H1 (cell line): ENCODE data around the gene NFYA. TPM values are rescaled to one million over a fixed set of nuclear protein-coding genes. Genes with fewer than 3 reads are reported as not detected.

Experiments used
- CTBP2 ChIP-seq: IDR thresholded peaks from 2 replicates; pipeline ENCODE4 v1.7.0; 2011; ENCODE audit warnings: borderline replicate concordance, mild to moderate bottlenecking, moderate library complexity, mixed read lengths, low read length; ENCODE audit not compliant: insufficient read depth, insufficient read length
- GABPA ChIP-seq: IDR thresholded peaks from 2 replicates; pipeline ENCODE4 v1.6.1; 2011; ENCODE audit warnings: mild to moderate bottlenecking, low read length, moderate library complexity, borderline replicate concordance; ENCODE audit not compliant: insufficient read depth
- POLR2A ChIP-seq, 2 experiments: IDR thresholded peaks; 1 replicate in 1 of 2; 2 replicates in 1 of 2; pipeline ENCODE4 v1.6.1; 2011; ENCODE audit warnings: low read depth in 2 of 2, low read length in 2 of 2, mild to moderate bottlenecking in 2 of 2; ENCODE audit errors: control extremely low read depth in 1 of 2
- polyA plus RNA-seq, 7 experiments: library from polyadenylated mRNA; depleted of rRNA in 3 of 7; stranded (reverse) in 5 of 7; unstranded in 2 of 7; fragments of >200 nt in 5 of 7; fragments of 200-250 nt in 2 of 7; gene quantifications; 1 replicate in 5 of 7; 2 replicates in 1 of 7; 4 replicates in 1 of 7; pipeline versions ENCODE4 v1.2.1 to v1.2.3, GENCODE V29; 2011 to 2013; ENCODE audit warnings: missing spikeins in 2 of 7, mixed read lengths in 2 of 7
- total RNA-seq: library from RNA; stranded (reverse); fragmentation: NEBNext Ultra II Directional; extraction: Animal tissue kit (Norgen Biotek cat#: 25700); gene quantifications from 2 replicates; pipeline ENCODE4 v1.2.1, GENCODE V29; 2021
- TF ChIP-seq, protein P1 (sequence below): fragments of 300-600 bp; sonication (generic); IDR thresholded peaks from 2 replicates; pipeline ENCODE4 v1.7.1; 2012; ENCODE audit warnings: low read length, moderate library complexity, mild to moderate bottlenecking, inconsistent platforms; ENCODE audit not compliant: insufficient replicate concordance
- TF ChIP-seq, protein P2 (sequence below): IDR thresholded peaks from 2 replicates; pipeline ENCODE4 v1.6.1; 2012; ENCODE audit warnings: low read length, inconsistent platforms
- TF ChIP-seq, protein P3 (sequence below): IDR thresholded peaks from 2 replicates; pipeline ENCODE4 v1.6.1; 2012; ENCODE audit warnings: inconsistent platforms
- TF ChIP-seq, protein P4 (sequence below): IDR thresholded peaks from 2 replicates; pipeline ENCODE4 v1.6.1; 2012; ENCODE audit warnings: inconsistent platforms

The NFYA gene
- total and polyA plus RNA-seq, 2 of the 8 experiments (the other 6 are each of a cell fraction or from before 2014, with no cell fraction given): 19.8 to 33.7 TPM

DNA sequence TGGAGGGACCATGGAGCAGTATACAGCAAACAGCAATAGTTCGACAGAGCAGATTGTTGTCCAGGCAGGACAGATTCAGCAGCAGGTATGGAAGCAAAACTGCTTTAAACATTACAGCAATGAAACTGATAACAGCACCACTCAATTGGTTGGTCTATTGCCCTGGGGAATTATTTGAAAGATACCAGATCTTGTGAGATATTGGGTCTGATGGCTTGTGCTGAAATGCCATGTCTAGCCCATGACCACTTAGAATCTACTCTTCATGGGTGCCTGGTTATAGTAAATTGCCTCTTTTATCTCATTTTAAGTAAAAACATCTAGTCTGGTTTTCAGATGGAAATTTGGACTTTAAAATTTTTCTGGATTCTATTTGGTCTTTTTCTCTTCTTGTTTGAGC is 6.3 kb downstream of the NFYA start (continued):
- TF ChIP-seq, protein P1, sequence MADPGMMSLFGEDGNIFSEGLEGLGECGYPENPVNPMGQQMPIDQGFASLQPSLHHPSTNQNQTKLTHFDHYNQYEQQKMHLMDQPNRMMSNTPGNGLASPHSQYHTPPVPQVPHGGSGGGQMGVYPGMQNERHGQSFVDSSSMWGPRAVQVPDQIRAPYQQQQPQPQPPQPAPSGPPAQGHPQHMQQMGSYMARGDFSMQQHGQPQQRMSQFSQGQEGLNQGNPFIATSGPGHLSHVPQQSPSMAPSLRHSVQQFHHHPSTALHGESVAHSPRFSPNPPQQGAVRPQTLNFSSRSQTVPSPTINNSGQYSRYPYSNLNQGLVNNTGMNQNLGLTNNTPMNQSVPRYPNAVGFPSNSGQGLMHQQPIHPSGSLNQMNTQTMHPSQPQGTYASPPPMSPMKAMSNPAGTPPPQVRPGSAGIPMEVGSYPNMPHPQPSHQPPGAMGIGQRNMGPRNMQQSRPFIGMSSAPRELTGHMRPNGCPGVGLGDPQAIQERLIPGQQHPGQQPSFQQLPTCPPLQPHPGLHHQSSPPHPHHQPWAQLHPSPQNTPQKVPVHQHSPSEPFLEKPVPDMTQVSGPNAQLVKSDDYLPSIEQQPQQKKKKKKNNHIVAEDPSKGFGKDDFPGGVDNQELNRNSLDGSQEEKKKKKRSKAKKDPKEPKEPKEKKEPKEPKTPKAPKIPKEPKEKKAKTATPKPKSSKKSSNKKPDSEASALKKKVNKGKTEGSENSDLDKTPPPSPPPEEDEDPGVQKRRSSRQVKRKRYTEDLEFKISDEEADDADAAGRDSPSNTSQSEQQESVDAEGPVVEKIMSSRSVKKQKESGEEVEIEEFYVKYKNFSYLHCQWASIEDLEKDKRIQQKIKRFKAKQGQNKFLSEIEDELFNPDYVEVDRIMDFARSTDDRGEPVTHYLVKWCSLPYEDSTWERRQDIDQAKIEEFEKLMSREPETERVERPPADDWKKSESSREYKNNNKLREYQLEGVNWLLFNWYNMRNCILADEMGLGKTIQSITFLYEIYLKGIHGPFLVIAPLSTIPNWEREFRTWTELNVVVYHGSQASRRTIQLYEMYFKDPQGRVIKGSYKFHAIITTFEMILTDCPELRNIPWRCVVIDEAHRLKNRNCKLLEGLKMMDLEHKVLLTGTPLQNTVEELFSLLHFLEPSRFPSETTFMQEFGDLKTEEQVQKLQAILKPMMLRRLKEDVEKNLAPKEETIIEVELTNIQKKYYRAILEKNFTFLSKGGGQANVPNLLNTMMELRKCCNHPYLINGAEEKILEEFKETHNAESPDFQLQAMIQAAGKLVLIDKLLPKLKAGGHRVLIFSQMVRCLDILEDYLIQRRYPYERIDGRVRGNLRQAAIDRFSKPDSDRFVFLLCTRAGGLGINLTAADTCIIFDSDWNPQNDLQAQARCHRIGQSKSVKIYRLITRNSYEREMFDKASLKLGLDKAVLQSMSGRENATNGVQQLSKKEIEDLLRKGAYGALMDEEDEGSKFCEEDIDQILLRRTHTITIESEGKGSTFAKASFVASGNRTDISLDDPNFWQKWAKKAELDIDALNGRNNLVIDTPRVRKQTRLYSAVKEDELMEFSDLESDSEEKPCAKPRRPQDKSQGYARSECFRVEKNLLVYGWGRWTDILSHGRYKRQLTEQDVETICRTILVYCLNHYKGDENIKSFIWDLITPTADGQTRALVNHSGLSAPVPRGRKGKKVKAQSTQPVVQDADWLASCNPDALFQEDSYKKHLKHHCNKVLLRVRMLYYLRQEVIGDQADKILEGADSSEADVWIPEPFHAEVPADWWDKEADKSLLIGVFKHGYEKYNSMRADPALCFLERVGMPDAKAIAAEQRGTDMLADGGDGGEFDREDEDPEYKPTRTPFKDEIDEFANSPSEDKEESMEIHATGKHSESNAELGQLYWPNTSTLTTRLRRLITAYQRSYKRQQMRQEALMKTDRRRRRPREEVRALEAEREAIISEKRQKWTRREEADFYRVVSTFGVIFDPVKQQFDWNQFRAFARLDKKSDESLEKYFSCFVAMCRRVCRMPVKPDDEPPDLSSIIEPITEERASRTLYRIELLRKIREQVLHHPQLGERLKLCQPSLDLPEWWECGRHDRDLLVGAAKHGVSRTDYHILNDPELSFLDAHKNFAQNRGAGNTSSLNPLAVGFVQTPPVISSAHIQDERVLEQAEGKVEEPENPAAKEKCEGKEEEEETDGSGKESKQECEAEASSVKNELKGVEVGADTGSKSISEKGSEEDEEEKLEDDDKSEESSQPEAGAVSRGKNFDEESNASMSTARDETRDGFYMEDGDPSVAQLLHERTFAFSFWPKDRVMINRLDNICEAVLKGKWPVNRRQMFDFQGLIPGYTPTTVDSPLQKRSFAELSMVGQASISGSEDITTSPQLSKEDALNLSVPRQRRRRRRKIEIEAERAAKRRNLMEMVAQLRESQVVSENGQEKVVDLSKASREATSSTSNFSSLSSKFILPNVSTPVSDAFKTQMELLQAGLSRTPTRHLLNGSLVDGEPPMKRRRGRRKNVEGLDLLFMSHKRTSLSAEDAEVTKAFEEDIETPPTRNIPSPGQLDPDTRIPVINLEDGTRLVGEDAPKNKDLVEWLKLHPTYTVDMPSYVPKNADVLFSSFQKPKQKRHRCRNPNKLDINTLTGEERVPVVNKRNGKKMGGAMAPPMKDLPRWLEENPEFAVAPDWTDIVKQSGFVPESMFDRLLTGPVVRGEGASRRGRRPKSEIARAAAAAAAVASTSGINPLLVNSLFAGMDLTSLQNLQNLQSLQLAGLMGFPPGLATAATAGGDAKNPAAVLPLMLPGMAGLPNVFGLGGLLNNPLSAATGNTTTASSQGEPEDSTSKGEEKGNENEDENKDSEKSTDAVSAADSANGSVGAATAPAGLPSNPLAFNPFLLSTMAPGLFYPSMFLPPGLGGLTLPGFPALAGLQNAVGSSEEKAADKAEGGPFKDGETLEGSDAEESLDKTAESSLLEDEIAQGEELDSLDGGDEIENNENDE: no peak
- TF ChIP-seq POLR2A (IDR thresholded peaks at IDR 0.05; ENCODE audit: control extremely low read depth in 1 of 2, low read depth in 2 of 2, low read length in 2 of 2) (no peak), GABPA (no peak), CTBP2 (no peak)
- TF ChIP-seq, protein P2, sequence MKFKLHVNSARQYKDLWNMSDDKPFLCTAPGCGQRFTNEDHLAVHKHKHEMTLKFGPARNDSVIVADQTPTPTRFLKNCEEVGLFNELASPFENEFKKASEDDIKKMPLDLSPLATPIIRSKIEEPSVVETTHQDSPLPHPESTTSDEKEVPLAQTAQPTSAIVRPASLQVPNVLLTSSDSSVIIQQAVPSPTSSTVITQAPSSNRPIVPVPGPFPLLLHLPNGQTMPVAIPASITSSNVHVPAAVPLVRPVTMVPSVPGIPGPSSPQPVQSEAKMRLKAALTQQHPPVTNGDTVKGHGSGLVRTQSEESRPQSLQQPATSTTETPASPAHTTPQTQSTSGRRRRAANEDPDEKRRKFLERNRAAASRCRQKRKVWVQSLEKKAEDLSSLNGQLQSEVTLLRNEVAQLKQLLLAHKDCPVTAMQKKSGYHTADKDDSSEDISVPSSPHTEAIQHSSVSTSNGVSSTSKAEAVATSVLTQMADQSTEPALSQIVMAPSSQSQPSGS: no peak
- TF ChIP-seq, protein P3, sequence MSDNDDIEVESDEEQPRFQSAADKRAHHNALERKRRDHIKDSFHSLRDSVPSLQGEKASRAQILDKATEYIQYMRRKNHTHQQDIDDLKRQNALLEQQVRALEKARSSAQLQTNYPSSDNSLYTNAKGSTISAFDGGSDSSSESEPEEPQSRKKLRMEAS: no peak
- TF ChIP-seq, protein P4, sequence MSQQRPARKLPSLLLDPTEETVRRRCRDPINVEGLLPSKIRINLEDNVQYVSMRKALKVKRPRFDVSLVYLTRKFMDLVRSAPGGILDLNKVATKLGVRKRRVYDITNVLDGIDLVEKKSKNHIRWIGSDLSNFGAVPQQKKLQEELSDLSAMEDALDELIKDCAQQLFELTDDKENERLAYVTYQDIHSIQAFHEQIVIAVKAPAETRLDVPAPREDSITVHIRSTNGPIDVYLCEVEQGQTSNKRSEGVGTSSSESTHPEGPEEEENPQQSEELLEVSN: no peak
